ENCODE results near the gene MRPS23. TPM values are rescaled to one million over a fixed set of nuclear protein-coding genes. Genes with fewer than 3 reads are reported as not detected.

The MRPS23 gene
- total RNA-seq, 6 experiments from 2014 or later = 13.0 to 23.0 (median 15.2) TPM

GRCh38 chr17:57810721-57811637, 38.9 kb downstream of the MRPS23 start:
- WGBS (ENCODE audit: insufficient coverage, low coverage, low lambda C conversion rate, missing lambda C conversion rate) = 17% methylated on average over 23 of the region's 31 CpGs

DNA sequence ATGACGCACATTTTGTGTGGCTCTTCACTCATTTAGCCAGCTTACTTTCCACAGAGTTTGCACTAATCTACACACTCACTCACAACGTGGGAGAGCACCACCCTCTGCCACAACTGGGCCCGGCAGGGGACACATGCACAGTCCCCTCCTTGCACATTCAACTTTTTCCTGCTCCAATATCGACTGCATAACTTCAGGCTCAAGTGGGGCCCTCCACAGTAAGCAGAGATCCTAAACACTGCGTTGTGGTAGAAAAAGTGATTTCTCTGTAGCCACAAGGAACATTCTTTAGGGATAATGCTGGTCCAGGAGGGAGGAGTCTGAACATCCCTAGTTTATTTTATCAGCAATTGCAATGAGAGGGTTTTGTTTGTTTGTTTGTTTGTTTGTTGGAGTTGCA, 40.0 kb downstream of the MRPS23 start:
- H3K9me3 ChIP-seq = no peaks in the 10 kb centered on the region
- no peak for ATAC-seq
- no peaks in the 10 kb centered on the region for H3K27me3 ChIP-seq
- no peaks in the 10 kb centered on the region for H3K36me3 ChIP-seq
- WGBS (ENCODE audit: insufficient coverage, low coverage, low lambda C conversion rate, missing lambda C conversion rate) = 59% methylated on average over 5 of the region's 5 CpGs
- H3K4me3 ChIP-seq = no peak overlapping the region
- H3K27ac ChIP-seq = no peak overlapping the region
- TF ChIP-seq POLR2A (IDR thresholded peaks at IDR 0.05) = no peak
- TF ChIP-seq, protein P1, sequence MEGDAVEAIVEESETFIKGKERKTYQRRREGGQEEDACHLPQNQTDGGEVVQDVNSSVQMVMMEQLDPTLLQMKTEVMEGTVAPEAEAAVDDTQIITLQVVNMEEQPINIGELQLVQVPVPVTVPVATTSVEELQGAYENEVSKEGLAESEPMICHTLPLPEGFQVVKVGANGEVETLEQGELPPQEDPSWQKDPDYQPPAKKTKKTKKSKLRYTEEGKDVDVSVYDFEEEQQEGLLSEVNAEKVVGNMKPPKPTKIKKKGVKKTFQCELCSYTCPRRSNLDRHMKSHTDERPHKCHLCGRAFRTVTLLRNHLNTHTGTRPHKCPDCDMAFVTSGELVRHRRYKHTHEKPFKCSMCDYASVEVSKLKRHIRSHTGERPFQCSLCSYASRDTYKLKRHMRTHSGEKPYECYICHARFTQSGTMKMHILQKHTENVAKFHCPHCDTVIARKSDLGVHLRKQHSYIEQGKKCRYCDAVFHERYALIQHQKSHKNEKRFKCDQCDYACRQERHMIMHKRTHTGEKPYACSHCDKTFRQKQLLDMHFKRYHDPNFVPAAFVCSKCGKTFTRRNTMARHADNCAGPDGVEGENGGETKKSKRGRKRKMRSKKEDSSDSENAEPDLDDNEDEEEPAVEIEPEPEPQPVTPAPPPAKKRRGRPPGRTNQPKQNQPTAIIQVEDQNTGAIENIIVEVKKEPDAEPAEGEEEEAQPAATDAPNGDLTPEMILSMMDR (IDR thresholded peaks at IDR 0.05) = no peak
- no peaks in the 10 kb centered on the region for H3K4me1 ChIP-seq
- intact Hi-C loops (cut with DNase I) = no loop called here
- no peak for DNase-seq

More at GRCh38 chr17:57810721-57811637, 38.9 kb downstream of the MRPS23 start:
- H3K27ac ChIP-seq = peak overlapping the region in 1 of 3 donors; percentile 32
- intact Hi-C loops (cut with DNase I) = no loop called here
- H3K4me1 ChIP-seq = no peaks in the 10 kb centered on the region
- H3K4me3 ChIP-seq = no peak overlapping the region
- TF ChIP-seq POLR2A (IDR thresholded peaks at IDR 0.05) = no peak
- TF ChIP-seq, protein P1 (IDR thresholded peaks at IDR 0.05) = no peak
- ATAC-seq = peak; percentile 38 to 51 (median 42)
- peak in 1 of 3 donors; percentile 55 for DNase-seq
- no peaks in the 10 kb centered on the region for H3K27me3 ChIP-seq
- H3K9me3 ChIP-seq = no peaks in the 10 kb centered on the region
- no peaks in the 10 kb centered on the region for H3K36me3 ChIP-seq

- Histone ChIP-seq H3K36me3 (no peaks in the 10 kb centered on the region), H3K9me3 (no peaks in the 10 kb centered on the region), H3K27ac (no peak overlapping the region), H3K4me1 (no peaks in the 10 kb centered on the region), H3K27me3 (no peaks in the 10 kb centered on the region), H3K4me3 (no peak overlapping the region)
- no peak for TF ChIP-seq POLR2A (IDR thresholded peaks at IDR 0.05)
- WGBS (ENCODE audit: insufficient coverage, low coverage, low lambda C conversion rate, missing lambda C conversion rate) = 60% methylated on average over 3 of the region's 5 CpGs
- ATAC-seq = no peak
- intact Hi-C loops (cut with DNase I) = no loop called here
- DNase-seq = no peak
Measured at GRCh38 chr17:57808882-57809281, 41.0 kb downstream of the MRPS23 start.

GRCh38 chr17:57806167-57806830, 43.5 kb downstream of the MRPS23 start:
- TF ChIP-seq, protein P1 (IDR thresholded peaks at IDR 0.05) = no peak
- no peak for TF ChIP-seq POLR2A (IDR thresholded peaks at IDR 0.05)
- Histone ChIP-seq H3K9me3 (no peaks in the 10 kb centered on the region), H3K36me3 (no peaks in the 10 kb centered on the region), H3K4me1 (no peaks in the 10 kb centered on the region), H3K4me3 (no peak overlapping the region), H3K27me3 (no peaks in the 10 kb centered on the region), H3K27ac (no peak overlapping the region)
- intact Hi-C loops (cut with DNase I) = no loop called here
- ATAC-seq = no peak
- DNase-seq = no peak
- 56% methylated on average over 4 of the region's 5 CpGs for WGBS (ENCODE audit: insufficient coverage, low coverage, low lambda C conversion rate, missing lambda C conversion rate)

- no peaks in the 10 kb centered on the region for H3K9me3 ChIP-seq
- no peaks in the 10 kb centered on the region for H3K4me1 ChIP-seq
- no peaks in the 10 kb centered on the region for H3K36me3 ChIP-seq
- DNase-seq (no peak), ATAC-seq (no peak)
- no peak overlapping the region for H3K27ac ChIP-seq
- H3K4me3 ChIP-seq = no peak overlapping the region
- H3K27me3 ChIP-seq = no peaks in the 10 kb centered on the region
- no peak for TF ChIP-seq POLR2A (IDR thresholded peaks at IDR 0.05)
- TF ChIP-seq, protein P1 (IDR thresholded peaks at IDR 0.05) = no peak
- 18% methylated on average over 4 of the region's 4 CpGs for WGBS (ENCODE audit: insufficient coverage, low coverage, low lambda C conversion rate, missing lambda C conversion rate)
- intact Hi-C loops (cut with DNase I) = no loop called here
Measured at GRCh38 chr17:57803021-57803420, 46.8 kb downstream of the MRPS23 start.

All from right lobe of liver (tissue), 6 donors.